ENCODE results near the gene PRKCG.

Gene PRKCG

DNA sequence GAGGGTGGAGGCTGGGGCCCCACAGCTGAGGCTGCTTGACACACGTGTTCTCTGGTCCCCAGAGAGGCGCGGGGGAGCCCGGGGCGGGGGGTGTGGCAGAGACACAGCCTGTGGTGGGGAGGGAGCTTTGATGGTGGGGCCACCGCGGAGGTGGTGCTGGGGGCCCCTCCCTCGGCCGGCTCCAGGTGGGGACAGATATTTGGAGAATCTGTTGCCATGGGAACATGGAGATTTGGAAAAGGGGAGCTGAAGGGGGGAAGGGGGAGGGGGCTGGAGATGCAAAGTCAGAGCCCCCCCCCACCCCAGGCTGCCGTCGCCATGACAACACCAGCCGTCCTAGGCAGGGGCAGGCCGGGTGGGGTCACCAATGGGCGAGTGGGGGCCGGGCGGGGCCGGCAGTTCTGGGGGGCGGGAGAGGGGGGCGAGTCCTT, 1.2 kb downstream of the PRKCG start:
- Histone ChIP-seq H3K9ac (ENCODE audit: low read length in 2 of 2) (no peak overlapping the region), H3K9me3 (ENCODE audit: control insufficient read depth in 2 of 2, low read length in 2 of 2) (no peaks in the 10 kb centered on the region), H3K27ac (ENCODE audit: low read length) (no peak overlapping the region), H3K27me3 (ENCODE audit: control insufficient read depth in 1 of 2, insufficient read depth in 2 of 2, low read length in 2 of 2) (peaks cover 39 to 48% of the 10 kb centered on the region in 2 donors), H3K4me1 (ENCODE audit: control insufficient read depth, insufficient read depth, low read length) (peaks cover 24% of the 10 kb centered on the region), H3K36me3 (ENCODE audit: control insufficient read depth in 2 of 2, insufficient read depth in 2 of 2, low read length in 2 of 2) (no peaks in the 10 kb centered on the region), H3K4me3 (ENCODE audit: low read length in 2 of 2) (no peak overlapping the region)

DNA sequence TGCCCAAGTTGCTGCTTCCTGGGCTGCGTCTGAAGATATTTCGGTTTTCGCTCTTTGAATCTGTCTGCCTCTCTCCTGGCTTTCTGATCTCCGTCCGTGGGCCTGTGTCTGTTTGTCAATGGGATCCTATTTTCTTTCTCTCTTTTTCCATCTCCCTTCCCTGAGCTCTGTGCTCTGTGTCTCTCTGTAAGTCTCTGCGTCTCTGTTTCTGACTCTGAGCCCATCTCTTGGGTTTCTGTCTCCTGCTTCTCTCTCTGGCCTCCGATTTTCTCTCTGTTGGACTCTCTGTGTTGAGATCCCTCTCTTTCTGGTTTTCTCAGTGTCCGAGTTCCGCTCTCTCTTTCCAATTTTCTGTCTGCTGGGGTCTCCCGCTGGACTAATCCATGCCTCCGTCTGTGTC, 1.7 kb downstream of the PRKCG start:
- Histone ChIP-seq H3K9me3 (ENCODE audit: control insufficient read depth in 2 of 2, low read length in 2 of 2) (no peaks in the 10 kb centered on the region), H3K36me3 (ENCODE audit: control insufficient read depth in 2 of 2, insufficient read depth in 2 of 2, low read length in 2 of 2) (no peaks in the 10 kb centered on the region), H3K27me3 (ENCODE audit: control insufficient read depth in 1 of 2, insufficient read depth in 2 of 2, low read length in 2 of 2) (peaks cover 38 to 47% of the 10 kb centered on the region in 2 donors), H3K9ac (ENCODE audit: low read length in 2 of 2) (no peak overlapping the region), H3K4me3 (ENCODE audit: low read length in 2 of 2) (no peak overlapping the region), H3K27ac (ENCODE audit: low read length) (no peak overlapping the region), H3K4me1 (ENCODE audit: control insufficient read depth, insufficient read depth, low read length) (peaks cover 22% of the 10 kb centered on the region)

DNA sequence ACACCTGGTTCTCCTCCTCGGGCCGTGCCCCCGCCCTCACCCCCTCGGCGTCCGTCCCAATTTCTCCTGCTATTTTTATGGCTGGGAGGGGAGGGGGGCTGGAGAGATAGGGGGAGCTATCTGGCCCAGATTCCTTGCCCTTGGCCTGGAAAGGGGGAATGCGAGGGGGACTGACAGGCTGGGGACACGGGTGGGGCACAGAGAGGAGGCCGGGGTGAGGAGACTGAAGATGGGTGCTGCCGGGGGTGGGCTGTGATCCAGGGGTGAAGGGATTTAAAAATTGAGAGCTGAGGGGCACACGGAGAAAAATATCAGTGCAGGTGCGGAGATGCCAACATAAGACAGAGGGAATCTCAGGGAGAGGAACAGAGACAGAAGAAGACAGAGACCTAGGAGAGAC, 2.3 kb downstream of the PRKCG start:
- Histone ChIP-seq H3K9ac (ENCODE audit: low read length in 2 of 2) (no peak overlapping the region), H3K4me1 (ENCODE audit: control insufficient read depth, insufficient read depth, low read length) (peaks cover 17% of the 10 kb centered on the region), H3K27me3 (ENCODE audit: control insufficient read depth in 1 of 2, insufficient read depth in 2 of 2, low read length in 2 of 2) (peaks cover 33 to 44% of the 10 kb centered on the region in 2 donors), H3K4me3 (ENCODE audit: low read length in 2 of 2) (no peak overlapping the region), H3K9me3 (ENCODE audit: control insufficient read depth in 2 of 2, low read length in 2 of 2) (no peaks in the 10 kb centered on the region), H3K36me3 (ENCODE audit: control insufficient read depth in 2 of 2, insufficient read depth in 2 of 2, low read length in 2 of 2) (no peaks in the 10 kb centered on the region), H3K27ac (ENCODE audit: low read length) (no peak overlapping the region)

DNA sequence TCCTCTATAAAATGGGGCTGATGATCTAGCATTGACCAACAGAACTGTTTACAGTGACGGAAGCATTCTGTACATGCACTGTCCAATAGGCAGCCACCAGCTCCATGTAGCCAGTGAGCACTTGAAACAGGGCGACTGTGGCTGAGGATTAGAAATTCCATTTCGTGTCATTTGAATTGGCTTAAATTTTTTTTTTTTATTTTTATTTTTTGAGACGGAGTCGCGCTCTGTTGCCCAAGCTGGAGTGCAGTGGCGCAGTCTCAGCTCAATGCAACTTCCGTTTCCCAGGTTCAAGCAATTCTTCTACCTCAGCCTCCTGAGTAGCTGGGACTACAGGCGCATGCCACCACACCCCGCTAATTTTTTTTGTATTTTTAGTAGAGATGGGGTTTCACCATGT, 3.0 kb downstream of the PRKCG start:
- peaks cover 28 to 38% of the 10 kb centered on the region in 2 donors for H3K27me3 ChIP-seq (ENCODE audit: control insufficient read depth in 1 of 2, insufficient read depth in 2 of 2, low read length in 2 of 2)
- H3K9ac ChIP-seq (ENCODE audit: low read length in 2 of 2), result no peak overlapping the region
- H3K4me1 ChIP-seq (ENCODE audit: control insufficient read depth, insufficient read depth, low read length), result peaks cover 13% of the 10 kb centered on the region
- H3K9me3 ChIP-seq (ENCODE audit: control insufficient read depth in 2 of 2, low read length in 2 of 2), result no peaks in the 10 kb centered on the region
- no peak overlapping the region for H3K27ac ChIP-seq (ENCODE audit: low read length)
- H3K36me3 ChIP-seq (ENCODE audit: control insufficient read depth in 2 of 2, insufficient read depth in 2 of 2, low read length in 2 of 2), result no peaks in the 10 kb centered on the region
- no peak overlapping the region for H3K4me3 ChIP-seq (ENCODE audit: low read length in 2 of 2)

DNA sequence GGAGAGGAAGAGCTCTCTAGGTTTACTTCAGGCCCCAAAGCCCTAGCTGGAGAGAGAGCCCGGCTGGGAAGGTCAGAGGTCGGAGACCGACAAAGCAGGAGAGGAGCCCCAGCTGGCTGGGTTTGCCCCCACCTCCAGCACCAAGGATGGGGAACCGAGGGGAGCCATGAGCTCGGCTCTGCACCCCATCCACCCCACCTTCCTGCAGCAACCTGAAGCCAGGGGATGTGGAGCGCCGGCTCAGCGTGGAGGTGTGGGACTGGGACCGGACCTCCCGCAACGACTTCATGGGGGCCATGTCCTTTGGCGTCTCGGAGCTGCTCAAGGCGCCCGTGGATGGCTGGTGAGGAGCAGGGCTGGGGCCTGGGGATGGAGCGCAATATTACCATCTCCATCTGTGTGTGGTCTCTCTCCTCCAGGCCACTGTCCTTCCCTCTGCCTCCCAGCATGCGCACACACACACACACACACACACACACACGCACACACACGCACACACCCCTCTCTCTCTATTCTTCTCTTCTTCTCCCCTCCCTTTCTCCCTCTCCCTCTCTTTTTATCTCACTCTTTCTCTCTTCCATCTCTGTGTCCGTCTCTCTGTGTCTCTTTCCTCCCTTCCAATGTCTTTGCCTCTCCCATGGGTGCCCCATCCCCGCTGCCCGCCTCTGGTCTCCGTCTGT, 10.4 kb downstream of the PRKCG start:
- no peaks in the 10 kb centered on the region for H3K9me3 ChIP-seq (ENCODE audit: control insufficient read depth in 2 of 2, low read length in 2 of 2)
- H3K27me3 ChIP-seq (ENCODE audit: control insufficient read depth in 1 of 2, insufficient read depth in 2 of 2, low read length in 2 of 2), result peaks cover 24 to 33% of the 10 kb centered on the region in 2 donors
- no peak overlapping the region for H3K27ac ChIP-seq (ENCODE audit: low read length)

DNA sequence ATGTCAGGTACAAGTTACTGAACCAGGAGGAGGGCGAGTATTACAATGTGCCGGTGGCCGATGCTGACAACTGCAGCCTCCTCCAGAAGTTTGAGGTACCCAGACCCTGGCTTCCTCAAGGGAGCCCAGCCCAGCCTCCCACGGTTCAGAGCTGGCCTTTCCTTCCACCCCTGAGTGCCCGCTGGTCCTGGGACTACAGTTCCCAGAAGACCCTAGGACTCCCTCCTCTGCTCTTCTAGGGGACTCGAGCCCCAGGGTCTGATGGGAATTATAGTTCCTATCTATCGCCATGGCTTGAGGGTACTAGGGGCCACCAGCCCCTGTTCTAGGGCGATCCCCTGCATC, 11.0 kb downstream of the PRKCG start:
- no peak overlapping the region for H3K9ac ChIP-seq (ENCODE audit: low read length in 2 of 2)
- no peaks in the 10 kb centered on the region for H3K9me3 ChIP-seq (ENCODE audit: control insufficient read depth in 2 of 2, low read length in 2 of 2)
- peaks cover 29 to 37% of the 10 kb centered on the region in 2 donors for H3K27me3 ChIP-seq (ENCODE audit: control insufficient read depth in 1 of 2, insufficient read depth in 2 of 2, low read length in 2 of 2)
- no peak overlapping the region for H3K27ac ChIP-seq (ENCODE audit: low read length)
- H3K4me1 ChIP-seq (ENCODE audit: control insufficient read depth, insufficient read depth, low read length), result no peaks in the 10 kb centered on the region
- no peaks in the 10 kb centered on the region for H3K36me3 ChIP-seq (ENCODE audit: control insufficient read depth in 2 of 2, insufficient read depth in 2 of 2, low read length in 2 of 2)
- no peak overlapping the region for H3K4me3 ChIP-seq (ENCODE audit: low read length in 2 of 2)

More for the DNA sequence above, 10.4 kb downstream of the PRKCG start:
- Histone ChIP-seq H3K36me3 (ENCODE audit: control insufficient read depth in 2 of 2, insufficient read depth in 2 of 2, low read length in 2 of 2) (no peaks in the 10 kb centered on the region), H3K4me3 (ENCODE audit: low read length in 2 of 2) (no peak overlapping the region), H3K4me1 (ENCODE audit: control insufficient read depth, insufficient read depth, low read length) (no peaks in the 10 kb centered on the region), H3K9ac (ENCODE audit: low read length in 2 of 2) (no peak overlapping the region)

DNA sequence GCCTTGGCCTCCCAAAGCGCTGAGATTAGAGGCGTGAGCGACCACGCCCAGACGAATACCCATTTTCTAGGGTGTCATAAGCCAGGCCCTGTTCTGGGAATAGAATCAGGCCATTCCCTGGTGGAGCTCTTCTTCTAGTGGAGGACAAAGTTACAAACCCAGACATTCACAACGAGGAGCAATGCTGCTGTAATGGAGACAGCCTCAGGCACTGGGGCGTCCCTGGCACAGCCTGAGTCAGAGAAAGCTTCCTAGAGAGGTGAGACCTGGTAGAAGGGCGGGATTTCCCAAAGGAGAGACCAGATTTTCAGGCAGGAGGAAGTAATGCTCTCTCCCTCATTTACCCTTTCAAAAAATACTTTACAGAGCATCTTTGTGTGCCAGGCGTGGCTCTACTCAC, 12.7 kb downstream of the PRKCG start:
- H3K9me3 ChIP-seq (ENCODE audit: control insufficient read depth in 2 of 2, low read length in 2 of 2), result no peaks in the 10 kb centered on the region
- H3K36me3 ChIP-seq (ENCODE audit: control insufficient read depth in 2 of 2, insufficient read depth in 2 of 2, low read length in 2 of 2), result no peaks in the 10 kb centered on the region
- no peak overlapping the region for H3K27ac ChIP-seq (ENCODE audit: low read length)
- H3K9ac ChIP-seq (ENCODE audit: low read length in 2 of 2), result no peak overlapping the region
- no peaks in the 10 kb centered on the region for H3K4me1 ChIP-seq (ENCODE audit: control insufficient read depth, insufficient read depth, low read length)
- H3K4me3 ChIP-seq (ENCODE audit: low read length in 2 of 2), result no peak overlapping the region
- peaks cover 38 to 43% of the 10 kb centered on the region in 2 donors for H3K27me3 ChIP-seq (ENCODE audit: control insufficient read depth in 1 of 2, insufficient read depth in 2 of 2, low read length in 2 of 2)

DNA sequence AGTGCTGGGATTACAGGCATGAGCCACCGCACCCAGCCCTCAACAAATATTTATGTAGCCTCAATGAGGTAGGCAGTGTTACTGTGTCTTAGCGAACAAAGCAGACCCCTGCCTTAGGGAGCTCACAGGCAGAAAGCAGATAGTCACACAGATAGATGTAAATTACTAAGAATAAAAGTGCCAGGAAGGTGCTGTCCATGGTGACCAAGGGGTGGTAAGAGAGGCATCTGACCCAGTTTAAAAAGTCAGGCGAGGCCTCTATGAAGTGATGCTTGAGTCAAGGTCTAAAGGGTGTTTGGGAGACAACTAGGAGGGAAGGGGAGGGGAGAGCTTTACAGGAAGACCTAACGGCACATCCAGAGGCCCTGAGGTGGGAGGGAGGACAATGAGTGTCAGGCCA, 14.7 kb downstream of the PRKCG start:
- Histone ChIP-seq H3K9ac (ENCODE audit: low read length in 2 of 2) (no peak overlapping the region), H3K27me3 (ENCODE audit: control insufficient read depth in 1 of 2, insufficient read depth in 2 of 2, low read length in 2 of 2) (peaks cover 42 to 44% of the 10 kb centered on the region in 2 donors), H3K4me3 (ENCODE audit: low read length in 2 of 2) (no peak overlapping the region), H3K4me1 (ENCODE audit: control insufficient read depth, insufficient read depth, low read length) (no peaks in the 10 kb centered on the region), H3K9me3 (ENCODE audit: control insufficient read depth in 2 of 2, low read length in 2 of 2) (no peaks in the 10 kb centered on the region), H3K27ac (ENCODE audit: low read length) (no peak overlapping the region), H3K36me3 (ENCODE audit: control insufficient read depth in 2 of 2, insufficient read depth in 2 of 2, low read length in 2 of 2) (no peaks in the 10 kb centered on the region)

DNA sequence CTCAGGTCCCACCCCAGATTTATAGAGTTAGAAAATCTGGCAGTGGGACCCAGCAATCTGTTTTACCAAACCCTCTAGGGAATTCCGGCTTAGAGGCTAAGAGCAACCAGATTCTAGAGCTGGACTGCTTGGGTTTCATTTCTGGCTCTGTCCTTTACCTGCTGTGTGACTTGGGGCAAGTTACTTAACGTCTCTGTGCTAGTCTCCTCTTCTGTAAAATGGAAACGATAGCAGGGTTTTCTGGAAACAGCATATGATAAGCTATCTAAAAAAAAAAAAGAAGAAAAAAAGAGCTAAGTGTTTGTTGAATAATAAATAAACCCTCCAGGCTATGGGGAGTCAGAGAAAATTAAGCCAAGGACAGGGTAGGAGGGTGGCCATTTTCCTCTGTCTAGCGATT, 15.5 kb downstream of the PRKCG start:
- H3K27ac ChIP-seq (ENCODE audit: low read length), result no peak overlapping the region
- H3K36me3 ChIP-seq (ENCODE audit: control insufficient read depth in 2 of 2, insufficient read depth in 2 of 2, low read length in 2 of 2), result no peaks in the 10 kb centered on the region
- no peaks in the 10 kb centered on the region for H3K4me1 ChIP-seq (ENCODE audit: control insufficient read depth, insufficient read depth, low read length)
- peaks cover 36 to 40% of the 10 kb centered on the region in 2 donors for H3K27me3 ChIP-seq (ENCODE audit: control insufficient read depth in 1 of 2, insufficient read depth in 2 of 2, low read length in 2 of 2)
- no peak overlapping the region for H3K4me3 ChIP-seq (ENCODE audit: low read length in 2 of 2)
- H3K9me3 ChIP-seq (ENCODE audit: control insufficient read depth in 2 of 2, low read length in 2 of 2), result no peaks in the 10 kb centered on the region
- no peak overlapping the region for H3K9ac ChIP-seq (ENCODE audit: low read length in 2 of 2)

DNA sequence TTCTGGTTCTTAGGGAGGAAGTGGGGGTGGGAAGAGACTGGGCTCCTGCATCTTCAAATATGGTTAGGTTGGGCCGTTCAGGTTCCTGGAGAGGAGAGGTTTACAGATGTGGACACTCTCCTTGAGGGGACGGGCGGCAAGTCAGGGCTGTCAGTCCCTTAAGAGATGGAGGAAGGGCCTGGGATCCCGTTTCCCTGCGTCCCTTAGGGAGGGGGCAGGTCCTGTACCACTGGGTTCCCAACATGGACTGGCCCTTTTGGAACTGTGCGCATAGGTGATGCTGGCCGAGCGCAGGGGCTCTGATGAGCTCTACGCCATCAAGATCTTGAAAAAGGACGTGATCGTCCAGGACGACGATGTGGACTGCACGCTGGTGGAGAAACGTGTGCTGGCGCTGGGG, 16.2 kb downstream of the PRKCG start:
- H3K9me3 ChIP-seq (ENCODE audit: control insufficient read depth in 2 of 2, low read length in 2 of 2), result no peaks in the 10 kb centered on the region
- no peaks in the 10 kb centered on the region for H3K36me3 ChIP-seq (ENCODE audit: control insufficient read depth in 2 of 2, insufficient read depth in 2 of 2, low read length in 2 of 2)
- H3K4me3 ChIP-seq (ENCODE audit: low read length in 2 of 2), result no peak overlapping the region
- H3K27ac ChIP-seq (ENCODE audit: low read length), result no peak overlapping the region
- H3K4me1 ChIP-seq (ENCODE audit: control insufficient read depth, insufficient read depth, low read length), result no peaks in the 10 kb centered on the region
- H3K27me3 ChIP-seq (ENCODE audit: control insufficient read depth in 1 of 2, insufficient read depth in 2 of 2, low read length in 2 of 2), result peaks cover 30 to 42% of the 10 kb centered on the region in 2 donors
- no peak overlapping the region for H3K9ac ChIP-seq (ENCODE audit: low read length in 2 of 2)

DNA sequence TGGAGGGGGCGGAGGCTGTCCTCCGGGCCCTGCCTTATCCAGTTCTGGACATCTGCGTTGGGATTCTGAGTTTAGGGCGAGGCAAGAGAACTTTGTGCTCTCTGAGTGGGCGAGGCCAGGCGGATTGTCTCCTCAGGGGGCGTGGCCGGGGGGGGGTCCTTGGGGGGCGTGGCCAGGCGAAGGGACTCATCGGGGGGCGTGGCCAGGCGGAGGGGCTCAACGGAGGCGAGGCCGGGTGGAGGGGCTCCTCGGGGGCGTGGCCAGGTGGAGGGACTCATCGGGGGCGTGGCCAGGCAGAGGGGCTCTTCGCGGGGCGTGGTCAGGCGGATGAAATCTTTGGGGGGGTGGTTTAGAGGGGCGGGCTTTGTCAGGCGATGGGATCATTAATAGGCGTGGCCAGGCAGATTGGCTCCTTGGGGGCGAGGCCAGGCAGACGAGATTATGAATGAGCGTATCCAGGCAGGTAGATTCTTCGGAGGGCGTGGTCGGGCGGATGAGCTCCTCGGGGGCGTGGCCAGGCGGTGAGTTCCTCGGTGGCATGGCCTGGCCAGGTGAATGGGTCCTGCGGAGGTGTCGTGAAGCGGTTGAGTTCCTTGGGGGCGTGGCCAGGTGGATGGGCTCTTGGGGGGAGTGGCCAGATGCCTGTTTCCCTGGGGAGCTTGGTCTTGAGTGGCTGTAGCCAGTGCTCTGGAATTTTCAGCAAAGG, 16.8 kb downstream of the PRKCG start:
- peaks cover 30 to 46% of the 10 kb centered on the region in 2 donors for H3K27me3 ChIP-seq (ENCODE audit: control insufficient read depth in 1 of 2, insufficient read depth in 2 of 2, low read length in 2 of 2)

More for the DNA sequence above, 16.8 kb downstream of the PRKCG start:
- Histone ChIP-seq H3K27ac (ENCODE audit: low read length) (no peak overlapping the region), H3K36me3 (ENCODE audit: control insufficient read depth in 2 of 2, insufficient read depth in 2 of 2, low read length in 2 of 2) (no peaks in the 10 kb centered on the region), H3K9me3 (ENCODE audit: control insufficient read depth in 2 of 2, low read length in 2 of 2) (no peaks in the 10 kb centered on the region), H3K4me1 (ENCODE audit: control insufficient read depth, insufficient read depth, low read length) (no peaks in the 10 kb centered on the region), H3K4me3 (ENCODE audit: low read length in 2 of 2) (no peak overlapping the region), H3K9ac (ENCODE audit: low read length in 2 of 2) (no peak overlapping the region)

Measured in stomach smooth muscle (tissue), 2 donors.